ENCODE results near the gene NF2. TPM values are rescaled to one million over a fixed set of nuclear protein-coding genes. Genes with fewer than 3 reads are reported as not detected.
"Not testable (repeated sequence)": the region's sequence is repeated elsewhere in the genome, so short reads cannot be mapped to it uniquely, and the experiment has no call there.

The NF2 gene
- total RNA-seq, 3 donors from 2014 or later (not counting 1 experiment from before 2014, with no cell fraction given), result 32.4 to 43.8 (median 39.6) TPM

- intact Hi-C loops (cut with micrococcal nuclease), result no loop called here
- ATAC-seq (no peak), DNase-seq (no peak)
- H3K9me3 ChIP-seq (ENCODE audit: control insufficient read depth, insufficient read depth, low read length), result no peaks in the 10 kb centered on the region
- no peak overlapping the region for H3K4me3 ChIP-seq (ENCODE audit: low read length)
- no peaks in the 10 kb centered on the region for H3K4me1 ChIP-seq (ENCODE audit: control insufficient read depth, insufficient read depth, low read length)
- no peak overlapping the region for H3K4me3 Mint-ChIP-seq
- H3K27ac ChIP-seq (ENCODE audit: low read length), result no peak overlapping the region
- WGBS (ENCODE audit: insufficient coverage), result 98% methylated on average over 2 of the region's 2 CpGs
- H3K27me3 Mint-ChIP-seq (ENCODE audit: low read depth in 2 of 2), result no peaks in the 10 kb centered on the region
- no peaks in the 10 kb centered on the region for H3K9me3 Mint-ChIP-seq
- peaks cover 23% of the 10 kb centered on the region for H3K36me3 ChIP-seq (ENCODE audit: control insufficient read depth, insufficient read depth, low read length)
- no peak overlapping the region for H3K27ac Mint-ChIP-seq
- H3K36me3 Mint-ChIP-seq, result peaks cover 8% of the 10 kb centered on the region
- no peaks in the 10 kb centered on the region for H3K27me3 ChIP-seq (ENCODE audit: control insufficient read depth, insufficient read depth, low read length)
- no peak for TF ChIP-seq CTCF (IDR thresholded peaks at IDR 0.05)
- no peaks in the 10 kb centered on the region for H3K4me1 Mint-ChIP-seq
Observed at GRCh38 chr22:29559853-29560252, 43.6 kb upstream of the NF2 start.

GRCh38 chr22:29563652-29564460, 39.6 kb upstream of the NF2 start:
- DNase-seq, result no peak
- peaks cover 0 to 3% of the 10 kb centered on the region in 2 donors for H3K4me1 Mint-ChIP-seq
- H3K9me3 Mint-ChIP-seq, result no peaks in the 10 kb centered on the region
- intact Hi-C loops (cut with micrococcal nuclease), result no loop called here
- H3K27ac ChIP-seq (ENCODE audit: low read length), result no peak overlapping the region
- H3K27me3 Mint-ChIP-seq (ENCODE audit: low read depth in 2 of 2), result no peaks in the 10 kb centered on the region
- no peaks in the 10 kb centered on the region for H3K9me3 ChIP-seq (ENCODE audit: control insufficient read depth, insufficient read depth, low read length)
- no peak overlapping the region for H3K27ac Mint-ChIP-seq
- H3K4me1 ChIP-seq (ENCODE audit: control insufficient read depth, insufficient read depth, low read length), result no peaks in the 10 kb centered on the region
- no peak for TF ChIP-seq CTCF (IDR thresholded peaks at IDR 0.05)
- WGBS (ENCODE audit: insufficient coverage), result 92% methylated on average over 5 of the region's 6 CpGs
- H3K36me3 Mint-ChIP-seq, result peaks cover 2% of the 10 kb centered on the region
- peaks cover 27% of the 10 kb centered on the region for H3K36me3 ChIP-seq (ENCODE audit: control insufficient read depth, insufficient read depth, low read length)
- no peak overlapping the region for H3K4me3 Mint-ChIP-seq
- no peak for ATAC-seq
- no peaks in the 10 kb centered on the region for H3K27me3 ChIP-seq (ENCODE audit: control insufficient read depth, insufficient read depth, low read length)
- H3K4me3 ChIP-seq (ENCODE audit: low read length), result no peak overlapping the region

GRCh38 chr22:29566513-29566912, 36.9 kb upstream of the NF2 start:
- DNase-seq; H3K27ac ChIP-seq (ENCODE audit: low read length); H3K27me3 Mint-ChIP-seq (ENCODE audit: low read depth in 2 of 2); intact Hi-C loops (cut with micrococcal nuclease); H3K4me1 Mint-ChIP-seq; H3K27me3 ChIP-seq (ENCODE audit: control insufficient read depth, insufficient read depth, low read length); H3K4me1 ChIP-seq (ENCODE audit: control insufficient read depth, insufficient read depth, low read length); H3K9me3 ChIP-seq (ENCODE audit: control insufficient read depth, insufficient read depth, low read length); H3K4me3 Mint-ChIP-seq; H3K4me3 ChIP-seq (ENCODE audit: low read length); H3K27ac Mint-ChIP-seq; ATAC-seq; H3K36me3 Mint-ChIP-seq; H3K9me3 Mint-ChIP-seq: not testable (repeated sequence)
- over 99% methylated on average over 6 of the region's 7 CpGs for WGBS (ENCODE audit: insufficient coverage)
- H3K36me3 ChIP-seq (ENCODE audit: control insufficient read depth, insufficient read depth, low read length), result peaks cover 19% of the 10 kb centered on the region

GRCh38 chr22:29567338-29567737, 36.1 kb upstream of the NF2 start:
- Mint-ChIP-seq H3K27me3 (ENCODE audit: low read depth in 2 of 2) (no peaks in the 10 kb centered on the region), H3K9me3 (no peaks in the 10 kb centered on the region), H3K27ac (no peak overlapping the region), H3K4me1 (peaks cover 0 to 4% of the 10 kb centered on the region in 2 donors), H3K4me3 (no peak overlapping the region), H3K36me3 (no peaks in the 10 kb centered on the region)
- no peak overlapping the region for H3K4me3 ChIP-seq (ENCODE audit: low read length)
- 78% methylated on average over 7 of the region's 7 CpGs for WGBS (ENCODE audit: insufficient coverage)
- no peak for TF ChIP-seq CTCF (IDR thresholded peaks at IDR 0.05)
- no peak for ATAC-seq
- no peaks in the 10 kb centered on the region for H3K4me1 ChIP-seq (ENCODE audit: control insufficient read depth, insufficient read depth, low read length)
- H3K36me3 ChIP-seq (ENCODE audit: control insufficient read depth, insufficient read depth, low read length), result peaks cover 12% of the 10 kb centered on the region
- no peak for DNase-seq
- H3K9me3 ChIP-seq (ENCODE audit: control insufficient read depth, insufficient read depth, low read length), result no peaks in the 10 kb centered on the region
- intact Hi-C loops (cut with micrococcal nuclease), result no loop called here
- H3K27ac ChIP-seq (ENCODE audit: low read length), result no peak overlapping the region
- H3K27me3 ChIP-seq (ENCODE audit: control insufficient read depth, insufficient read depth, low read length), result no peaks in the 10 kb centered on the region

Data from natural killer cell (primary cell).